Activated T-cell treated with anti-CD3 and anti-CD28 coated beads, Interleukin-2, amount 50 U/mL, for 1 hour (primary cell): ENCODE data around the gene GATC.
A peak's percentile ranks its signal among the peaks of the same experiment; 100 is the strongest.
"Not testable (repeated sequence)": the region's sequence is repeated elsewhere in the genome, so short reads cannot be mapped to it uniquely, and the experiment has no call there.

Experiments used
- DNase-seq: peaks from one replicate; pipeline ENCODE4 v3.0.0-alpha.2; 2020

The GATC gene

DNA sequence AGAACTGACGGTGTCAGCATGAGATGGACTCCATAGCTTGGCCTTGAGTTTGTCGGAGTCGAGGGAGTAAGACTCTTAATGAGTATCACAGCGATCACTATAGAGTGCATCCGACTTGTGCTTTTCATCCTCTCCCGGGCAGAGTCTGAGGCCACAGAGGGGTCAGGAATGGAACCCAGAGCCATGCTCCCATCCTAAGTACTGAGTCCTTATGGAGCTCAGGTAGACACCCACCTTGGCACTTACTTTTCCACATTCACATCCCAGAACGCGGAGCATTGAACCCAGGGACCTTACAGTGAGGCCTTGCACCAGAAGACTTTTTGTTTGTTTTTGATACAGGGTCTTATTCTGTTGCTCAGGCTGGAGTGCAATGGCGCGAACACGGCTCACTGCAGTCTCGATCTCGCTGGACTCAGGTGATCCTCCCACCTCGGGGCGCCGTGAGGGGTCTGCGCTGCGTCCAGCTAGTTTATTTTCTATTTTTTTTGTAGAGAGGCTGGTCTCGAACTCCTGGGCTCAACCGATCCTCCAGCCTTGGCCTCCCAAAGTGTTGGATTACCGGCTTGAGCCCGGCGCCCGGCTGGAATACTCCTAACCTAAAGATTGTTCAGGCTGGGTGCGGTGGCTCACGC, 24.0 kb downstream of the GATC start:
- no peak for DNase-seq

DNA sequence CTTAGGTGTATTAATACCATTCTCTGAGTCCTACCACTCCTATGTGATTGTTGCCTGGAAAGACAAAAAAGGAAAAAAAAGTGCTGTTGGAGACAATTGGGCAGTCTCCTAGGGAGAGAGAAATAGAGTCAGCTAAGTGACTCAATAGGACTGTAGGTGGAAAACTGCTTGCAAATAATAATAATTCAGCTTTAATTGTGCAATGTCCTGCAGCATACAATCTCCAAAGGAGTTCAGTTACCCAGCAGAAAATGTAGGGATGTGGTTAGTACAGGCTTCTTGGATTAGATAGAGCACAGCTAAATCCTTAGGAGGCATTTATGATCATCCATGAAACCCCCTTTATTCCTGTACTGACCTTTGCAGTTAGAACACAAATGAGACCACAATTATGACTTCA, 26.3 kb downstream of the GATC start:
- no peak for DNase-seq

GRCh38 chr12:120473807-120474615, 27.8 kb downstream of the GATC start:
- DNase-seq, result no peak

- DNase-seq, result no peak
Observed at GRCh38 chr12:120474616-120474960, 28.3 kb downstream of the GATC start.

DNA sequence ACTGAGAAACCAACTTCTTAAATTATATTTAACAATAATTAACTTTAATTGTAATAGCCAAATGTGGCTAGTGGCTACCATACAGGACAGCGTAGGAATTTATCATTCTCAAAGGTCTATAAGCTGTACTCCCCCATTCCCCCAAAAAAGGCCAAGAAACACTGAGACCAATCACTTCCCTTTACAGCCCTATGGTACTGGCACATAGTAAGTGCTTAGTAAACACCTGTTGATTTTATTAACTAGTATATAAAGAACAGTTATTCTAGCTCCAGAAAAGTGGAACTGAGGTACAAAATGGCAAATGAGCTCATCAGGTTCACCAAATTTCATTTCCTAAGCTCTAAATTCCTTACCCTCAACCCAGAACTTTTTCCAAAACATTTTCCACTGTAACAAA, 29.4 kb downstream of the GATC start:
- DNase-seq, result no peak

DNA sequence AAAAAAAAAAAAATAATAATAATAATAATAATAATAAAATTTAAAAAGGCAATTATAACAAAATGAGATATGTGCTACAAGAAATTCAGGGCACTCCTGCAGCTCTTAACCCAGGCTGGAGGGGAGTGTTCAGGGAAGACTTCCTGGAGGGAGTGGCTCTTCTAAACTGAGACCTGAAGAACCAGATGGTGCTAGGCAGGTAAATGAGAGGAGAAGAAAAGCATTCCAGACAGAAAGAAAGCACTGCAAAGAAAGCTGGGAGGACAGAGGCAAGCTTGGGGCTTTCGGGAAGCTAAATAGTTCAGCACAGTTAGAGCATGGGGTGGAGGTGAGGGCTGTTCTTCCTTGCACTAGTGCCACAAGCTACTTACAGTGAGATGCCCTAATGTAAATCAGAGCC, 33.2 kb downstream of the GATC start:
- no peak for DNase-seq

DNA sequence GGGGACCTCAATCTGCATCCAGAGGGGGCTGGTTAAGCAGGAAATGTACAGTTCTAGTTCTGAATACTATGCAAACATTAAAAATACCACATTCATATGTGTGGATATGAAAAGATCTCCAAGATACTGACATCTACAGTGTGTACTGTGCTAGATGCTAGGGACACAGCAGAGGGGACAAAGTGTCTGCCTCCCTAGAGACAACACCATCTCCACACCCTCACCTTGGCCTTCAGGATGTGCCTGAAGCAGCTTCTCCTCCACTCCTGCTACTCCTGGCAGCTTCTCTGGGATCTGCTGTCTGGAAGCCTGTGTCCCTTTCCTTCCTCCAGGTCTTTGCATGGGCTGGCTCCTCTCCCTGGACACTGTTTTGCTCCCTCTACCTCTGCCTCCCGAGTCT, 34.0 kb downstream of the GATC start:
- no peak for DNase-seq

DNA sequence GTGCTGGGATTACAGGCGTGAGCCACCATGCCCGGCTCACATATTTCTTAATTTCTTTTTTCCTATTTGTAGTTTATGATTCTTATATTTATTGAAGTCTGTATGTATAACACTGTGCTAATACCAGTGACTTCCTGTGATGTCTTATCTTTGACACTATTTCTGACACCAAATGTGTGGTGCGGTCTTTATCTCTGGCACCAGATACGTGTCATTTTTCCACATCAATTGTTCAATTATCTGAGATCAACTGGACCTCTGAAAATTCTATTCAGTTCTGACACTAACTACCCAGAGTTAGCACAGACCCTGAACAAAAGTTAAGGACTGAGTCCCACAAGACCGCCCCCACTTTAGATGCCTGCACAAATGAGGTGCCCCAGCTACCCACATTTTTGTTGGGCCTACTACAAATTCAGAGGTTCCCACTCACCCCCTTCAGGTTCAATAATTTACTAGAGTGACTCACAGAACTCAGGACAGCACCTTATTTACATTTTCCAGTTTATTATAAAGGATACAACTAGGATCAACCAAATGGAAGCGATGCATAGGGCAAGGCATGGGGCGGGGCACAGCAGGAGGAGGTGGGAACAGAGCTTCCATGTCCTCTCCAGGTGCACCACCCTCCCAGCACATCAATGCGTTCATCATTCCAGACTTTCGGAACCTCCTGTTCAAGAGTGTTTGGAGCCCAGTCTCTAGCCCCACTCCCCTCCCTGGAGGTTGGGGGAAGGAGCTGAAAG, 35.0 kb downstream of the GATC start:
- no peak for DNase-seq

DNA sequence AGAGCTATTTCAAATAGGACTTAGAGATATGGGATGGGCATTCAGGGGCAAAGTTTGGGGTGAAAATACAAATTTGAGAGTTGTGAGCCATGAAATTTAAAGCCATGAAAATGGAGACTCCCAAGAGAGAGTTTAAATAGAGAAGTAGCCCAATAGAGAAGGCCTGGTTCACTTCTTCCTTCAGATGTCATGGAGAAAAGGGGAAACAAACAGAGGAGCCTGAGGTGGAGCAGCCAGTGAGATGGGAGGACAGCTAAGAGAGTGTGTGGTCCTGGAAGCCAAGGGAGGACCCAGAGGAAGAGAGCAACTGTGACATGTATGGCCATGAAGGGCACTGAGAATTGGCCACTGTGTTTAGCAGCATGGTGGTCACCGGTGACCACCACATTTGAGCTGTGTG, 37.4 kb downstream of the GATC start:
- DNase-seq, result no peak

- no peak for DNase-seq
Observed at GRCh38 chr12:120485961-120486881, 40.0 kb downstream of the GATC start.

DNA sequence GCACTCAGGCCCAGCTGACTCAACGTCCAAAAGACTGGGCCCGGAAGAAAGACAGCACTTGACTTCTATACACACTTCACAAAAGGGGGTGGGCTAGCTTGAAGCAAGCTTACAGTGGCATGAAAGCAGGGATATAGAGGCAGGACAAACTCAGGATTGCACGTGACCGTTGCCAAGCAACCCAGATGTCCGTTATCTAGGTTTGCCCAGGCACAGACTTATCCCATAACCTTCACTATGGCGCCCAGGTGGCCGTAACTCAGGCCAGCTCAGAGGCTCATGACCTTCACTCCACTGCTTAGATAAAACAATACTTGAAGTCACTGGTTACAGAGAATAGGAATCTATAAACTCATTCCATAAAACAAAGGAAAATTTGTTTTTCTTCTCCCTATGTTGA, 41.3 kb downstream of the GATC start:
- DNase-seq, result not testable (repeated sequence)

GRCh38 chr12:120488057-120488640, 41.9 kb downstream of the GATC start:
- DNase-seq, result no peak

- DNase-seq, result no peak
Observed at GRCh38 chr12:120489018-120489417, 42.8 kb downstream of the GATC start.

- DNase-seq, result no peak
Observed at GRCh38 chr12:120490325-120490724, 44.1 kb downstream of the GATC start.

- DNase-seq, result no peak
Observed at GRCh38 chr12:120490833-120491512, 44.7 kb downstream of the GATC start.

DNA sequence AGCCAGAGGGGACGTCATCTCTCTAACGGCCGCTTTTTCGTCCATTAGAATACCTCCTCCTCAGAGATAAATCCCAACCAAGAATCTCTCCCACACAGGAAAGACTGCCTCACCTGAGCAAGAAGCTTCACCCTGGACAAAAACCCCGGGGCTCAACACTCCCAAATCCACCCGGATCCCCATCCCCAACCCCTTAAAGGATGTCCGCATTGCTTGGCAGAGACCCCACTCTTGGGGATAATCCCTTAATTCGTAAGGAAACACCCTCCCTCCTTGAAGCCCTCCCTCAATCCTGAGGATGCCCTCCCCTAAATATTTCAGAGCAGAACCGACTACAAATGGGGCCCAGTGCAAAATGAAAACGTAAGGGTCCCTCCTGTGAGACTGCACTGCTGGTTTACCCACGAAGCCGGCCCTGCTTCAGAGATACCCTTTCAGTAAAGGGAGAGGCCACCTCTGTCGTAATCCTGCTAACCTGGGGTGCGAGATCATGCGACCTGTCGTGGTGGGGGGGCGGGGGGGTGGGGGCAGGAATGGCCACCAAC, 49.0 kb downstream of the GATC start:
- no peak for DNase-seq

DNA sequence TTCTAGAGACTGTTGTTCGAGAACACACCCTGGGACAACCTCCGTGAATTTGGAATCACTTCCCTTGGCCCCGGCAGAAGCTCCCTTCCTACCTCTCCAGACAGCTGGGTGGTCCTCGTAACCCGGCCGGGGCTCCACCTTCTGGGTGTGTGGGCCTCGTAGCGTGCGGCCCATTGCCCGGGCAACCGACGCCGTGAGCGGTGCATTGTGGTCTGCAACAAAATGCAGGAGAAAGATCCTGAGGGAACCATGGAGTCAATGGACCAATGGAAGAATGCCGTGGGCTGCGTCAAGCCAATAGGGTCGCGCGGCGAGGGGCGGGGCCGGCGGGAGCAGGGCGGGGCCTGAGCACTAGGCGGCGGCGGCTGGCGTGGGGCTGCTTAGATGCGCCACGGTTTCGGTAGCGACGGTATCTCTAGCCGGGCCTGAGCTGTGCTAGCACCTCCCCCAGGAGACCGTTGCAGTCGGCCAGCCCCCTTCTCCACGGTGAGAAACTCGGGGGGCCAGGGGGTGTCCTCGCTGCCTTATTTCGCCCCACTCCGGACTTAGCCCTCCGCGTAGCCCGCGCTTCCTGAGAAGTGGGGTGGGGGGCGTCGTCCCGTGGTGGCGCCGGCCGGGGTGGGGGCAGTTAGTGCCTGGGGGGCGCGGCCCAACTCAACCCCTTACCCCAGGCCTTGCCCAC, 49.6 kb downstream of the GATC start, which contains the start of gene DYNLL1:
Gene DYNLL1 (plus strand): TSS at position 383 of the 682 bp plus-strand sequence. CDS start 309 bp downstream, outside the sequence.
- peak; percentile 99 for DNase-seq

DNA sequence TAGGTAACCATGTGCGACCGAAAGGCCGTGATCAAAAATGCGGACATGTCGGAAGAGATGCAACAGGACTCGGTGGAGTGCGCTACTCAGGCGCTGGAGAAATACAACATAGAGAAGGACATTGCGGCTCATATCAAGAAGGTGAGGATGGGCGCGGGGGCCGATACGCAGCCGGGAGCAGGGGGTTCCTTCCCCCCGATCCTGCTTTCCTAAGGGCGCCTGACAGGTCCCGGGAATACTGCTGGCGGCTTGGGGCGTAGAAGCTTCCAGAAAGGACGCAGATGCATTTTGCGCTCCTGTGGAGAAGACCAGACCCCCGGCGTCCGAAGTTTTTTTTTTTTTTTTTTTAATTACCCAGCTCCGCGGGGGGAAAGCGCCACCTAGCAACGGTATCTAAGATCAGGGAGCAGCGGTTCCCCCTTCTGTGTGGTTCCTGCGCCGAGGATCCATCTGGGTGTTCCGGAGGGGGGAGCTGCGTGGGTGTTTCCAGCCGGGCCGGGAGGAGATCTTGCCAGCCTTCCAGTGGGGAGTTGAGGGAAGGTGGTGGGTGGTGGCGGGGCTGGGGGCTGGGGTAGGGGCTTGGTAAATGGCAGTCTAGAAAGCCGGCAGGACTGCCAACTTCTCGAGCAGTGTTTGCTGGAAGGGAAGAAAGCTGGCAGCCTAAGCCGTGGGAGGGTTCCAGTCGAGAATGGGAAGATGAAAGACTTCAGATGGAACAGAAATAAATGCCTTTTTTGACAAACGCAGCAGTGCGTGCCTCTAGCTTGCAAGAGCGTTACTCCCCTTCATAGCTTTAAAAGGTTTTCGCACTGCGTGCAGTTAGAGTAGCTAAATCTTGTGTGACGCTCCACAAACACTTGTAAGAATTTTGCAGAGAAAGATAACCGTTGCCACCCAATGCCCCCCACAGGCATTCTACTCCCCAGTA, 50.4 kb downstream of the GATC start:
- no peak for DNase-seq

DNA sequence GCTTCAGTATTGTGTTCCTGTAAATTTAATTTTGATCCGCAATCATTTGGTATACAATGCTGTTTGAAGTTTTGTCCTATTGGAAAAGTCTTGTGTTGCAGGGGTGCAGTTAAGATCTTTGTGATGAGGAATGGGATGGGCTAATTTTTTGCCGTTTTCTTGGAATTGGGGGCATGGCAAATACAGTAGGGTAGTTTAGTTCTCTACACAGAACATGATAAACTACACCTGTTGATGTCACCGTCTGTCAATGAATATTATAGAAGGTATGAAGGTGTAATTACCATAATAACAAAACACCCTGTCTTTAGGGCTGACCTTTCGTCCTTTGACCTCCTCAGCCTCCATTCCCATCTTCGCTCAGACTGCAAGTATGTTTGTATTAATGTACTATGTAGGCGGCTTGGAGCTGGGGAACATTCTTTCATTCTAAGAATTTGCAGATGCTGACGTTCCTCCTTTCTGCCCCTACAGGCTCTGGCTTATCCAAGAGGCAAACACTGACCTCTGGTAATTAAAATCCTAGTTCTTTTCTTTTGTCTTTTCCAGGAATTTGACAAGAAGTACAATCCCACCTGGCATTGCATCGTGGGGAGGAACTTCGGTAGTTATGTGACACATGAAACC, 51.4 kb downstream of the GATC start:
- DNase-seq, result no peak
